ENCODE results near the gene GTF3C4.
A peak's percentile ranks its signal among the peaks of the same experiment; 100 is the strongest.

Gene GTF3C4, protein sequence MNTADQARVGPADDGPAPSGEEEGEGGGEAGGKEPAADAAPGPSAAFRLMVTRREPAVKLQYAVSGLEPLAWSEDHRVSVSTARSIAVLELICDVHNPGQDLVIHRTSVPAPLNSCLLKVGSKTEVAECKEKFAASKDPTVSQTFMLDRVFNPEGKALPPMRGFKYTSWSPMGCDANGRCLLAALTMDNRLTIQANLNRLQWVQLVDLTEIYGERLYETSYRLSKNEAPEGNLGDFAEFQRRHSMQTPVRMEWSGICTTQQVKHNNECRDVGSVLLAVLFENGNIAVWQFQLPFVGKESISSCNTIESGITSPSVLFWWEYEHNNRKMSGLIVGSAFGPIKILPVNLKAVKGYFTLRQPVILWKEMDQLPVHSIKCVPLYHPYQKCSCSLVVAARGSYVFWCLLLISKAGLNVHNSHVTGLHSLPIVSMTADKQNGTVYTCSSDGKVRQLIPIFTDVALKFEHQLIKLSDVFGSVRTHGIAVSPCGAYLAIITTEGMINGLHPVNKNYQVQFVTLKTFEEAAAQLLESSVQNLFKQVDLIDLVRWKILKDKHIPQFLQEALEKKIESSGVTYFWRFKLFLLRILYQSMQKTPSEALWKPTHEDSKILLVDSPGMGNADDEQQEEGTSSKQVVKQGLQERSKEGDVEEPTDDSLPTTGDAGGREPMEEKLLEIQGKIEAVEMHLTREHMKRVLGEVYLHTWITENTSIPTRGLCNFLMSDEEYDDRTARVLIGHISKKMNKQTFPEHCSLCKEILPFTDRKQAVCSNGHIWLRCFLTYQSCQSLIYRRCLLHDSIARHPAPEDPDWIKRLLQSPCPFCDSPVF

DNA sequence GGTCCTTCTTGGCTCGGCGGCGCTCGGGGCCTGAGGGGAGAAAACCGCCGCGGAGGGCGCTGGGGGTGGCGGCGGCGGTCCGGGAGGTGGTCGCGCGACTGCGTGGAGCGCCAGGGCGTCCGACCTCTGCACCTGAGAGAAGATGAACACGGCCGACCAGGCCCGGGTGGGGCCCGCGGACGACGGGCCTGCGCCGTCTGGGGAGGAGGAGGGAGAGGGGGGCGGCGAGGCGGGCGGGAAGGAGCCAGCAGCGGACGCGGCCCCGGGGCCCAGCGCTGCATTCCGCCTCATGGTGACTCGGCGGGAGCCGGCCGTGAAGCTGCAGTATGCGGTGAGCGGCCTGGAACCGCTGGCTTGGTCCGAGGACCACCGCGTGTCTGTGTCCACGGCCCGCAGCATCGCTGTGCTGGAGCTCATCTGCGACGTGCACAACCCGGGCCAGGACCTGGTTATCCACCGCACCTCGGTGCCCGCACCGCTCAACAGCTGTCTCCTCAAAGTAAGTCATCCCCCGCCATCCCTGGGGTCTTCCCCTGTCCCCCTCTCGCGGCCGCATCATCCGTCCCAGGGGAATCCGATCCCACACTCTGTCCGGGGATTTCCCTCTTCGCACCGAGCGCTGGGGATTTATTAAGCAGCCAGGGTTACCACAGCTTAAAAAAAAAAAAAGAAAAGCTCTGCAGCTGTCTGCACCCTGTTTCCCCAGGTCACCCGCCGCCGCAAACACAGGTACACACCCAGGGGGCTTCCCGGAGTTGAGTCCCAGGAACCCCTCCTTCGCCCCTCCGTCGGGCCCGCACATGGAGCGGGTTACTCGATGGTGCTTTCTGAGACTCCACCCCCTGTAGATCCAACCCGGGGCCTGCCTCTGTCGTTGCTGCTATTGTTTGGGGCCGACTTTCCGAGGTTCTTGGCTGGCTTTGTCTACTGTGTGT is at the start of gene GTF3C4:
Gene GTF3C4 (plus strand): TSS at position 8 of the 935 bp plus-strand sequence. CDS start 135 bp downstream, at position 143.
- peak in 3 of 4 experiments; percentile 9 to 25 (median 16) for DNase-seq (ENCODE audit: low read depth in 4 of 4, low spot score in 1 of 4)

DNA sequence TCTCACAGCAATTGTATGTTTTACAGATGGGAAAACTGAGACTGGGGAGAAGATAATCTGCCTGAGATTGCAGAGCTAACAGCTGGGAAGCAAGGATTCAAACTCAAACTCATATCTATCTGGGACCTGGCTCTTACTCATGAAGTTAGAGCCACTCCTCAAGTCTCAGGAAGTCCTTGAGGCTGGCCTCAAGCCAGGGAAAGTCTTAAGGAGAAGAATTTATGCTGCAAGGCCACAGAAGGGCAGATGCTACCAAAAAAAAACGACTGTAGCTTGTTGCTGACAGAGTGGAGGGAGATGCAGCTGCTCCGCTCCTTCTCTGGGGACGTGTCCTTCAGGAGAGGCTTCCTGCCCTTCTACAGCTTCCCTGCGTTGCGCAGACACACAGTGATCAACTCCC is 48.1 kb upstream of the GTF3C4 start:
- DNase-seq (ENCODE audit: low read depth in 4 of 4, low spot score in 1 of 4), result no peak

- no peak for DNase-seq (ENCODE audit: low read depth in 4 of 4, low spot score in 1 of 4)
Measured at GRCh38 chr9:132626285-132626684, 44.0 kb upstream of the GTF3C4 start.

- no peak for DNase-seq (ENCODE audit: low read depth in 4 of 4, low spot score in 1 of 4)
Measured at GRCh38 chr9:132627106-132627505, 43.2 kb upstream of the GTF3C4 start.

GRCh38 chr9:132627594-132627993 is 42.7 kb upstream of the GTF3C4 start:
- DNase-seq (ENCODE audit: low read depth in 4 of 4, low spot score in 1 of 4), result no peak

- DNase-seq (ENCODE audit: low read depth in 4 of 4, low spot score in 1 of 4), result no peak
Measured at GRCh38 chr9:132628746-132629145, 41.5 kb upstream of the GTF3C4 start.

DNA sequence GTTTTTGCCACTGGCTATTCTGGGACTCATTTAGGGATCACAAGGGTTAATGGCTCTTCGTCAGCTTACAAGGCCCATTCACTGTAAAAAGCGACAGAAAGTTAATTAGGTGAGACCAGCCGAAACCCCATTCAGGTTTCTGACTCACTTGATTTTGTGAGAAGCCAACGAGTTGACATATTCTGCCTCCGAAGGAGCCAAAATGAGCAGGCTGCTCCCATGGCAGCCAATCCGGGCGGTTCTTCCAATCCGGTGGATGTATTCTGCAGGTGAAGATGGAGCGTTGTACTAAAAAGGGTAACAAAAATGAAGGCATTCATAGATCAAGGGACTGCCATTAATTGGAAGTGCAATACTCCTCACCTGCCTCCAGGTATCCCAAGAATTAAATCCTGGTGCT is 40.1 kb upstream of the GTF3C4 start:
- DNase-seq (ENCODE audit: low read depth in 4 of 4, low spot score in 1 of 4), result no peak

GRCh38 chr9:132630811-132631210 is 39.5 kb upstream of the GTF3C4 start:
- DNase-seq (ENCODE audit: low read depth in 4 of 4, low spot score in 1 of 4), result no peak

GRCh38 chr9:132631280-132631679 is 39.0 kb upstream of the GTF3C4 start:
- no peak for DNase-seq (ENCODE audit: low read depth in 4 of 4, low spot score in 1 of 4)

DNA sequence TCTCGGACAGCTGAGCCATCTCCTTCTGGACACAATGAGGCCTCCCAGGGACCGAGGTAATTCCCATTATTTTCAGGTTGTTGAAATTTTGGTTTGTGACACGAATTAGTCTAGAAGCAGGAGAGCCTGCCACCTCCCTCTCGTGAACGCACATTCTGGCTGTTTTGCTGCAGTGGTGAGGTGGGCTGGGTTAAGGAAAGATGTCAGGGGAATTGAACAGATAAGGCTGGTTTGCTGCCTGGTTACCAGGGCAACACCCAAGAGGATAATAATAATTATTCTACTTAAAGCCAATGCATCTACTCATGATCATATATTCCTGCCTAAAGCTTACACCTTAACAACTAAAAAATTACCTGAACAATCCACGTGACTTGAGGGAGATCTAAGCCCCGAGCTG is 38.6 kb upstream of the GTF3C4 start:
- no peak for DNase-seq (ENCODE audit: low read depth in 4 of 4, low spot score in 1 of 4)

GRCh38 chr9:132632413-132633129 is 37.7 kb upstream of the GTF3C4 start:
- DNase-seq (ENCODE audit: low read depth in 4 of 4, low spot score in 1 of 4), result no peak

- DNase-seq (ENCODE audit: low read depth in 4 of 4, low spot score in 1 of 4), result no peak
Measured at GRCh38 chr9:132634327-132634726, 35.9 kb upstream of the GTF3C4 start.

- no peak for DNase-seq (ENCODE audit: low read depth in 4 of 4, low spot score in 1 of 4)
Measured at GRCh38 chr9:132637351-132637750, 32.9 kb upstream of the GTF3C4 start.

DNA sequence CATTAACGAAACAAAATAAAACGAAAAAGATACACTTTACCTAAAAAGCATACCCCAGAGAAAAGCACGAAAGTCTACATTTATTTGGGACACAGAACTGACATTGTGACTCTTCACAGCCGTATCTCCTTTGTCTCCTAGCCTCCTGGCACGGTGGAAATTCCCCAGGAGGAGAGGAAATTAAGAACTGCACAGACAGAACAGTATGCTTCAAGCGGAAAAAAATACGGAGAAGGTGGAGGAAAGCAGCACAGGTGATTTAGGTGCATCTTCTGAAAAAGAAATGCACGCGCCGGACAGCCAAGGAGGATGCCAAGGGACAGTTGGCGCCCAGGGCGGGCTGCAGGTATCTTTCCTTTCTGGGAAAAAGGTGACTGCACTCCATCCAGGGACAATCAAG is 32.5 kb upstream of the GTF3C4 start:
- DNase-seq (ENCODE audit: low read depth in 4 of 4, low spot score in 1 of 4), result no peak

- no peak for DNase-seq (ENCODE audit: low read depth in 4 of 4, low spot score in 1 of 4)
Measured at GRCh38 chr9:132638240-132638639, 32.0 kb upstream of the GTF3C4 start.

DNA sequence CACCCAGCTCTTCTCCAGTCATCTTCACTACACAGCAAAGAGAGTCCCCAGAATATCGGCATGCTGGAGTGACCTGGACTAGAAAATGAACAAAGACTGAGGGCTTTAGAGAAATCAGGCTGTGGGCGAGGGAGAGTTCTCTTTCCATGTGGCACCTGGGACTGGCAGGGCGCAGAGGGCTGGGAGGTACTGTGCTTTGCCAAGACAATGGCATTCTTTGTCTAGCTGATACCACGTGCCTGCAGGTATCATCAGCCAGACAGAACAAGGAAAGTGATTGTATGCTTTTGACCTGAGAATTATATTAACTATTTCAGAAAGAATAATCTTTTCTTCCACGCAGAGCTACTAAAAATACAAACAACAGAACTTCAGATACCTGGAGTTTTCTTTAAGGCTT is 30.9 kb upstream of the GTF3C4 start:
- DNase-seq (ENCODE audit: low read depth in 4 of 4, low spot score in 1 of 4), result no peak

GRCh38 chr9:132641216-132641615 is 29.0 kb upstream of the GTF3C4 start:
- no peak for DNase-seq (ENCODE audit: low read depth in 4 of 4, low spot score in 1 of 4)

DNA sequence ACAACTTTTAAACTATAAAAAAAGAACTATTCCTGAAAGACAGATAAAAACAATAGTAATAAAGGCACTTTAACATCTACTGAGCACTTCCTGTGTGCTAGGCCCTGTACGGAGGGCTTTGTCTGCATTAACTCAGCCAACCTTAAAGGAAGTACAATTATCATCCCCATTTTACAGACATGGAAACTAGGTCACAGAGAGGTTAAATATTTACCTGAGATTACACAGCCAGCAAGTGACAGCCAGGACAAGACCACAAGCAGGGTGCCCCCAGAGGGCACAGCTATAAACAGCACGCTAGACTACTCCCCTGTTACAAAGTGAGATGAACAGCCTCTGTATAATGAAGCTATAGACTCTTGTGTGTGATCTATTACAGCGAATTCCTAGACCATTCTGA is 26.0 kb upstream of the GTF3C4 start:
- no peak for DNase-seq (ENCODE audit: low read depth in 4 of 4, low spot score in 1 of 4)

DNA sequence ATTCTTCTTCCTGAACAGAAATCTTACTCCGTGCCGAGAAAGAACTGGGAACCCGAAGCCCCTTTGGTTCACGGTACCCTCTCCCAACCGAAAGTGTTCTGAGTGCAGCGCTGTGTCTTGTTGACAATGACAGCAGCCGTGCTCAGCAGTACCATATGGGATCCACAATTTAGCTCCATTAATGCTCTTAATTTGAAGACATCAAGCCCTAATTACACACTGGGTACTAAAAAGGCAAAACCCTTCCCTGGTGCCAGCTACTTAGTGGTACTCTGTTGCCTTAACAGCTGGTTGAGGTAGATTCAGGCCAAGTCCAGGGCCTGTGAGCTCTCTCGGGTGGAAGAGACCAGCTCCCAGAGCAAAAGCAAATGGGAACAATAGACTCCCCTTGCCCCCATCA is 25.0 kb upstream of the GTF3C4 start:
- no peak for DNase-seq (ENCODE audit: low read depth in 4 of 4, low spot score in 1 of 4)

GRCh38 chr9:132645711-132646110 is 24.6 kb upstream of the GTF3C4 start:
- no peak for DNase-seq (ENCODE audit: low read depth in 4 of 4, low spot score in 1 of 4)

GRCh38 chr9:132646726-132647125 is 23.5 kb upstream of the GTF3C4 start:
- no peak for DNase-seq (ENCODE audit: low read depth in 4 of 4, low spot score in 1 of 4)

Data from stimulated activated CD4-positive, alpha-beta T cell treated with anti-CD3 and anti-CD28 coated beads, Interleukin-1b, Interleukin-23, amount 100 ng/mL, for 24 hours (primary cell).